ENCODE measurements around the gene TNFRSF1A. TPM values are rescaled to one million over a fixed set of nuclear protein-coding genes. Genes with fewer than 3 reads are reported as not detected.

The TNFRSF1A gene
- polyA plus RNA-seq, 1 donor (not counting 4 experiments of a cell fraction or from before 2014, with no cell fraction given): 101 TPM

DNA sequence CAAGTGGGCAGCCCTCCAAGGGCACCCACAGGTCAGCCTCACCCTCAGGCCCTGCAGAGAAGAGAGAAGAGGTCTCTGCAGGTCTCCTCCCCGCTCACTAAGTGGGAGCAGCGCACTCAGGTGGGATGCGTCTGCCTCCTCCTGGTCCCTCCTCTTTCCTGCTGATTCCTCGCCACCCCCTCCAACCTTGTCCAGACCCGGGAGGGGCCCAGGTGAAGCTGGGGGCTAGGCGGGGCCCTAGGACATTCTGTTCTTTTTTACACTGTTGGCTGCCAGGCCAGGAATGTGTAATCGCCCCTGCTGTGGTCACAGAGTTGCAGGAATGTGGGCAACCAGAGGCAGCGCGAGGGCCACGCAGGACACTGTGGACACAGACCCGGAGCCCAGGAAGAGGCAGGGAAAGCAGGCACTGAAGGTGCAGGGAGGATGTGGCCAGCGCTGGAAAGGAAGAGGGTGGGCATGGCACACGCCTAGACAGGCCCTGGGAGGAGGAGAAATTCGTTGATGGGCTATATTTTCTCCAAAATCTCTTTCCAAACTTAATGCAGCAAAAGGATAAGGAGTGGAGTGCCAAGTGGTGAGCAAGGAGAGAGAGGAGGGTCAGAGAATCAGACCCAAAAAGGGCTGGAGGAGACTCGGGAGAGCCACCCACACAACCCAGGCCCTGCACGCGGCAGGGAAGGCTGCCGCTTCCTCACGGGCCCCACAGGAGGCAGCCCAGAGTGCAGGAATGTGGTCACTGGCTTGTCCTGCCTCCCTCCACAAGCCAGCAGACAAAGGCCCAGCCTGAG, 34.4 kb upstream of the TNFRSF1A start:
- H3K4me2 ChIP-seq (ENCODE audit: control insufficient read depth, extremely low read depth, insufficient read depth, low read depth, low read length): peak overlapping the region; percentile 86
- peak overlapping the region; percentile 42 for H2AFZ ChIP-seq (ENCODE audit: control insufficient read depth, low read length)
- peak; percentile 75 for FAIRE-seq
- DNase-seq (ENCODE audit: low read depth, low spot score): peak; percentile 67
- H3K4me1 ChIP-seq (ENCODE audit: control insufficient read depth, extremely low read depth, insufficient read depth, low read length): peaks cover 76% of the 10 kb centered on the region
- H3K27me3 ChIP-seq (ENCODE audit: control insufficient read depth, extremely low read depth, insufficient read depth, low read length): no peaks in the 10 kb centered on the region
- no peaks in the 10 kb centered on the region for H4K20me1 ChIP-seq (ENCODE audit: control insufficient read depth, extremely low read depth, insufficient read depth, low read length)
- H3K9ac ChIP-seq (ENCODE audit: control insufficient read depth, extremely low read depth, insufficient read depth, low read length): peak overlapping the region; percentile 70
- H3K9me1 ChIP-seq (ENCODE audit: control insufficient read depth, extremely low read depth, insufficient read depth, low read length): no peaks in the 10 kb centered on the region
- dilution Hi-C loops (cut with MboI; ENCODE audit: extremely low pct_ligation_motif_present, low sequenced_read_pairs): no loop called here
- H3K27ac ChIP-seq (ENCODE audit: control insufficient read depth, insufficient read depth, low read length): peak overlapping the region; percentile 89
- H3K4me3 ChIP-seq (ENCODE audit: control insufficient read depth in 2 of 3, extremely low read depth in 1 of 3, insufficient read depth in 2 of 3, low read depth in 1 of 3, low read length in 3 of 3): peak overlapping the region; percentile 7 to 57 (median 35)
- peaks cover 10% of the 10 kb centered on the region for H3K79me2 ChIP-seq (ENCODE audit: control insufficient read depth, insufficient read depth, low read length)
- H3K36me3 ChIP-seq (ENCODE audit: control insufficient read depth in 2 of 2, extremely low read depth in 1 of 2, insufficient read depth in 2 of 2, low read length in 2 of 2): no peaks in the 10 kb centered on the region
- TF ChIP-seq EZH2 (IDR thresholded peaks at IDR 0.05; ENCODE audit: low read length): no peak
- TF ChIP-seq, protein P1, sequence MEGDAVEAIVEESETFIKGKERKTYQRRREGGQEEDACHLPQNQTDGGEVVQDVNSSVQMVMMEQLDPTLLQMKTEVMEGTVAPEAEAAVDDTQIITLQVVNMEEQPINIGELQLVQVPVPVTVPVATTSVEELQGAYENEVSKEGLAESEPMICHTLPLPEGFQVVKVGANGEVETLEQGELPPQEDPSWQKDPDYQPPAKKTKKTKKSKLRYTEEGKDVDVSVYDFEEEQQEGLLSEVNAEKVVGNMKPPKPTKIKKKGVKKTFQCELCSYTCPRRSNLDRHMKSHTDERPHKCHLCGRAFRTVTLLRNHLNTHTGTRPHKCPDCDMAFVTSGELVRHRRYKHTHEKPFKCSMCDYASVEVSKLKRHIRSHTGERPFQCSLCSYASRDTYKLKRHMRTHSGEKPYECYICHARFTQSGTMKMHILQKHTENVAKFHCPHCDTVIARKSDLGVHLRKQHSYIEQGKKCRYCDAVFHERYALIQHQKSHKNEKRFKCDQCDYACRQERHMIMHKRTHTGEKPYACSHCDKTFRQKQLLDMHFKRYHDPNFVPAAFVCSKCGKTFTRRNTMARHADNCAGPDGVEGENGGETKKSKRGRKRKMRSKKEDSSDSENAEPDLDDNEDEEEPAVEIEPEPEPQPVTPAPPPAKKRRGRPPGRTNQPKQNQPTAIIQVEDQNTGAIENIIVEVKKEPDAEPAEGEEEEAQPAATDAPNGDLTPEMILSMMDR (optimal IDR thresholded peaks at IDR 0.05 in 1 of 3, IDR thresholded peaks at IDR 0.05 in 1 of 3, conservative IDR thresholded peaks at IDR 0.05 in 1 of 3; ENCODE audit: extremely low read depth in 1 of 3, insufficient read depth in 2 of 3, low read length in 3 of 3): peak in 2 of 3 experiments; percentile 54 to 62
- no peaks in the 10 kb centered on the region for H3K9me3 ChIP-seq (ENCODE audit: control insufficient read depth, low read depth, low read length)

DNA sequence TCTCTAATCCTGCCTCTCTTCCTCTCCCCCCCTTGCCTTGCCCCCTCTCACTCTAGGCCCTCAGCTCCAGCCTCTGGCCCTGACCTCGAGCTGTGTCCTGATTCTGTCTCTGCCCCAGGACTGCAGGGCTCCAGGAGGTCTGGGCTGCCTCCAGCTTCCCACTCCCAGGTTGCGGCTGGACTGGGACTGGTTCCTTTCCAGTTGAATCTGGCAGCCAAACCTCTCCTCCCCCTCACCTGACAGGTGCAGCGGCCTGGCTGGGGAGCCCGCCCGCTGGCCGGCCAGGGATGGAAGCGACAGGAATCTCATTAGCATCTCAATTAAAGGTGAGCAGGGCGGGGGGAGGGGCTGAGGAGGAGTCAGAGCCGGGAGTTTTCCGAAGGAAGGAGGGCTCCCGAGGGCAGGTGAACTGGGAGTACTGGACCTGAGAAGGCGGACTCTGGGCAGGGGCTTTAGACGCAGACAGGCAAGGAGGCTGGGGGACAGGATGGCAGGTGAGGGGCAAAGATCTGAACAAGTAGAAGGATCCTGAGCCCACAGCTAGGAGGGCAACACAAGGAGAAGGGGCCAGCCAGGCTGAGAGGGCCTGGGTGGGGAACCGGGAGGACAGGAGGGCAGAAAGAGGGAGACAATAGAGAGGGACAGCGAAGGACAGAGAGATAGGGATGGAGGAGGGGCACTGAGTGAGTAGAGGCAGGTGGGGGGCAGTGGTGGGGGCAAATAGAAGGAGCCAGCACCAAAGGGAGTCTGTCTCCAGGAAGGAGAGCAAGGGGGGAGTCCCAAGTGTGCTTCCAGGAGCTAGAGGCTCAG, 33.6 kb upstream of the TNFRSF1A start, which contains the start of gene SCNN1A:
SCNN1A (minus strand) TSS at position 295 of the 810 bp plus-strand sequence. CDS start 780 bp downstream, outside the sequence.
- TF ChIP-seq, protein P1 (optimal IDR thresholded peaks at IDR 0.05 in 1 of 3, IDR thresholded peaks at IDR 0.05 in 1 of 3, conservative IDR thresholded peaks at IDR 0.05 in 1 of 3; ENCODE audit: extremely low read depth in 1 of 3, insufficient read depth in 2 of 3, low read length in 3 of 3): no peak
- no peak for TF ChIP-seq EZH2 (IDR thresholded peaks at IDR 0.05; ENCODE audit: low read length)
- H3K4me3 ChIP-seq (ENCODE audit: control insufficient read depth in 2 of 3, extremely low read depth in 1 of 3, insufficient read depth in 2 of 3, low read depth in 1 of 3, low read length in 3 of 3): peak within 1 kb of the TSS; percentile 7 to 57 (median 45)
- FAIRE-seq (no peak), DNase-seq (ENCODE audit: low read depth, low spot score) (no peak)
- peak within 1 kb of the TSS; percentile 89 for H3K27ac ChIP-seq (ENCODE audit: control insufficient read depth, insufficient read depth, low read length)
- peak within 1 kb of the TSS; percentile 70 for H3K9ac ChIP-seq (ENCODE audit: control insufficient read depth, extremely low read depth, insufficient read depth, low read length)
- H3K9me1 ChIP-seq (ENCODE audit: control insufficient read depth, extremely low read depth, insufficient read depth, low read length): no peaks in the 10 kb centered on the region
- H3K9me3 ChIP-seq (ENCODE audit: control insufficient read depth, low read depth, low read length): no peaks in the 10 kb centered on the region
- H3K4me1 ChIP-seq (ENCODE audit: control insufficient read depth, extremely low read depth, insufficient read depth, low read length): peaks cover 80% of the 10 kb centered on the region
- no peaks in the 10 kb centered on the region for H3K27me3 ChIP-seq (ENCODE audit: control insufficient read depth, extremely low read depth, insufficient read depth, low read length)
- no peaks in the 10 kb centered on the region for H3K36me3 ChIP-seq (ENCODE audit: control insufficient read depth in 2 of 2, extremely low read depth in 1 of 2, insufficient read depth in 2 of 2, low read length in 2 of 2)
- H4K20me1 ChIP-seq (ENCODE audit: control insufficient read depth, extremely low read depth, insufficient read depth, low read length): no peaks in the 10 kb centered on the region
- H3K4me2 ChIP-seq (ENCODE audit: control insufficient read depth, extremely low read depth, insufficient read depth, low read depth, low read length): peak within 1 kb of the TSS; percentile 86
- H2AFZ ChIP-seq (ENCODE audit: control insufficient read depth, low read length): peak within 1 kb of the TSS; percentile 42
- dilution Hi-C loops (cut with MboI; ENCODE audit: extremely low pct_ligation_motif_present, low sequenced_read_pairs): no loop called here
- H3K79me2 ChIP-seq (ENCODE audit: control insufficient read depth, insufficient read depth, low read length): peaks cover 13% of the 10 kb centered on the region

All from keratinocyte (primary cell).